ENCODE data around the gene SUCO.
A peak's percentile ranks its signal among the peaks of the same experiment; 100 is the strongest.
"Not testable (repeated sequence)": the region's sequence is repeated elsewhere in the genome, so short reads cannot be mapped to it uniquely, and the experiment has no call there.

SUCO gene

DNA sequence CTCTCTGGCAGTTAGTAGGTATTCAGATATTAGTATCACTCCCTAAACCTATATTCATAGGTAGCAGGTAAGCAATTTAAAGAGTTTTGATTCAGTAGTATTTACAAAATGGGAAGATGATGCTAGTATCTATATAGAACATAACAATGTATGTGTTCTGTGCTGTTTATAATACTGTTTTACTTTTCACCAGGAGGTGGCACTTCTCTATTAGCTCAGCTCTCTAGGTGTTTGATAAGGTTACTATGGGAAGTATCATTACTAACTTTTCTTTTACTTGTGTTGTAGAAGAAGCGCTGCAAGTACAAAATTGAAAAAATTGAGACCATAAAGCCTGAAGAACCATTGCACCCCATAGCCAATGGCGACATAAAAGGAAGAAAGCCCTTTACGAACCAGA, 76.6 kb downstream of the SUCO start:
- H3K36me3 Mint-ChIP-seq (ENCODE audit: insufficient read depth): peaks cover 19% of the 10 kb centered on the region
- H3K4me1 Mint-ChIP-seq (ENCODE audit: low read depth in 2 of 2): peaks cover 5 to 10% of the 10 kb centered on the region in 2 donors
- H3K9me3 Mint-ChIP-seq: no peaks in the 10 kb centered on the region
- no peaks in the 10 kb centered on the region for H3K27me3 Mint-ChIP-seq
- no peak overlapping the region for H3K4me3 Mint-ChIP-seq
- peak; percentile 88 for ATAC-seq (replicated peaks)
- DNase-seq: no peak
- H3K27ac Mint-ChIP-seq: peak overlapping the region in 1 of 2 donors; percentile 55

DNA sequence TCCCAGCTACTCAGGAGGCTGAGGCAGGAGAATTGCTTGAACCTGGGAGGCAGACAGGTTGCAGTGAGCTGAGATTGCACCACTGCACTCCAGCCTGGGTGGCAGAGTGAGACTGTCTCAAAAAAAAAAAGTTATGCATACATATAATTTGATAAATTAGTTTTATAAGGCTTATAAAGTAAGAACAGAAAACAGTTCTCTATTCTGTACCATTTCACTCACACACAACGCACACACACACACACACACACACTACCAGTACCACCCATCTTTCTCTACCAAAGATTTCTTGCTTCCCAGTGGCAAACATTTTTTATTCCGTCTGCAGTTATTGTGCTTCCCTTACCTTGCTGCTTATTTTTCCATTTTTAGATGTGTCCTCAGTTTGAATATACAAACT, 79.5 kb downstream of the SUCO start:
- Mint-ChIP-seq H3K4me3 (no peak overlapping the region), H3K4me1 (ENCODE audit: low read depth in 2 of 2) (peaks cover 5 to 8% of the 10 kb centered on the region in 2 donors), H3K9me3 (no peaks in the 10 kb centered on the region), H3K27me3 (no peaks in the 10 kb centered on the region), H3K27ac (no peak overlapping the region), H3K36me3 (ENCODE audit: insufficient read depth) (peaks cover 16% of the 10 kb centered on the region)
- DNase-seq: no peak
- no peak for ATAC-seq (replicated peaks)

DNA sequence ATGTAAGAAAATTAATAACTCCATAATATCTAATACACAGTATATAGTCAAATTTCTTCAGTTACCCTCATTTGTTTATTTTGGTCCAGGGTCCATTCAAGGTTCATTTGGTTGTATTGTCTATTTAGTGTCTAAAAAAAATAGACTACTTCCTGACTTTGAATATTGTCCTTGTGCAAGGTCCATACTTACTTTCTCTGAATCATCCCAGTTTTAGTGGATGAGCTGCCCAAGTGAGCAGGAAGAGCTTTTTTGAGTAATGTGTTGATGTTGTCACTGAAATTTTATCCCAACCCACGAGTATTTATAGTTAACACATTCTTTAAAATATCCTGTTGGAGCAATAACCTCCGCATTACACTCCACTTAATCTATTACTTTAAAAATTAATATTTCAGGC, 80.3 kb downstream of the SUCO start:
- no peak for DNase-seq
- no peak for ATAC-seq (replicated peaks)
- H3K27ac Mint-ChIP-seq: no peak overlapping the region
- no peaks in the 10 kb centered on the region for H3K27me3 Mint-ChIP-seq
- H3K4me3 Mint-ChIP-seq: no peak overlapping the region
- peaks cover 5 to 8% of the 10 kb centered on the region in 2 donors for H3K4me1 Mint-ChIP-seq (ENCODE audit: low read depth in 2 of 2)
- peaks cover 16% of the 10 kb centered on the region for H3K36me3 Mint-ChIP-seq (ENCODE audit: insufficient read depth)
- H3K9me3 Mint-ChIP-seq: no peaks in the 10 kb centered on the region

DNA sequence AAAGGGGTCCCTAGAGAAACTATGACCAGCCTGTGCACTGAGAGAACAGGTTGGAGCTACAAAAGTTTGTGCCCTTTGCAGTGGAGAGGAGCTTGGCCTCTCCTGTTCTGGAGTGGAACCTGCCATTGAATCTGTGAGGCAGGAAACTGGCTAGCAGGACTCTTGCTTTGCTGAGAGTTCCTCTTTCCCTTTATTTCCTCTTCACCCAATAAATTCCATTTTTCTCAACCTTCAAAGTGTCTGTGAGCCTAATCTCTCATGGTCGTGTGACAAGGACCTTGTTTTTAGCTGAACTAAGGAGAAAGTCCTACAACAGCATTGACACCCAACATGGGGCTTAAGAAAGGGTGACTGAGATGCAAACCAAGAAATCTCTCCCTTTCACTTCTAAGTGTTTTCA, 83.2 kb downstream of the SUCO start:
- H3K27me3 Mint-ChIP-seq: no peaks in the 10 kb centered on the region
- no peak for ATAC-seq (replicated peaks)
- no peak for DNase-seq
- H3K9me3 Mint-ChIP-seq: peaks cover 3 to 9% of the 10 kb centered on the region in 2 donors
- peaks cover 7% of the 10 kb centered on the region for H3K36me3 Mint-ChIP-seq (ENCODE audit: insufficient read depth)
- H3K27ac Mint-ChIP-seq: no peak overlapping the region
- peaks cover 5 to 7% of the 10 kb centered on the region in 2 donors for H3K4me1 Mint-ChIP-seq (ENCODE audit: low read depth in 2 of 2)
- H3K4me3 Mint-ChIP-seq: no peak overlapping the region

DNA sequence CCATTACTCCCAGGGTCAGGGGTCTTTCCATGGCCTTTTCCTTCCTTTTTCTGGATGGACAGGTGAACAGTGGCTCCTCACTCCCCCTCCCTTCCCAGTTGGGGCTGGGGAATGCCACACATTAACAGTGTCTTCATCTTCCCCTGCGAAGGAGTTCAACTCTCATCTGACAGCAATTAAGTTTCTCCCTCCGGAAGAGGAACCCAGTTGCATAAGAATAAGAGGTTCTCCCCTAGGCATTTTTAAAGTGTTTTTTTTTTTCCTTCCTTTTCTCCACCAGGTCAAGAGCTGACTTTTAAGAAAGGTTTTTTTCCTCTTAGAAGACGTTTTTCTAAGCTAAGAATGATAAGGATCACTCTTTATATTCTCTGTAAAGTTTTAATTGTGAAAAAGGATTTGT, 83.7 kb downstream of the SUCO start:
- Mint-ChIP-seq H3K27ac (no peak overlapping the region), H3K36me3 (ENCODE audit: insufficient read depth) (peaks cover 3% of the 10 kb centered on the region), H3K9me3 (peaks cover 3 to 13% of the 10 kb centered on the region in 2 donors), H3K4me3 (no peak overlapping the region), H3K4me1 (ENCODE audit: low read depth in 2 of 2) (peaks cover 5 to 7% of the 10 kb centered on the region in 2 donors), H3K27me3 (no peaks in the 10 kb centered on the region)
- DNase-seq: no peak
- no peak for ATAC-seq (replicated peaks)

DNA sequence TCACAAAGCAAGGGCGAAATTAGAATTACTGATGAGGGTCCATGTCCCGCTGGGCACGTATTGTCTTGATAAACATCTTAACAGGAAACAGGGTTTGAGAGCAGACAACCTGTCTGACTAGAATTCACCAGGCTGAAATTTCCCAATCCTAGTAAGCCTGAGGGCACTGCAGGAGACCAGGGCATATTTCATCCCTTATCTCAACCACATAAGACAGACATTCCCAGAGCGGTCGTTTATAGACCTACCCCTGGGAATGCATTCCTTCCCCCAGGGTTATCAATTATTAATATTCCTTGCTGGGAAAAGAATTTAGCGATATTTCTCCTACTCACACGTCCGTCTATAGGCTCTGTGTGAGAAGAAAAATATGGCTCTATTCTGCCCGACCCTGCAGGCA, 87.7 kb downstream of the SUCO start:
- H3K4me3 Mint-ChIP-seq; ATAC-seq (replicated peaks): not testable (repeated sequence)

DNA sequence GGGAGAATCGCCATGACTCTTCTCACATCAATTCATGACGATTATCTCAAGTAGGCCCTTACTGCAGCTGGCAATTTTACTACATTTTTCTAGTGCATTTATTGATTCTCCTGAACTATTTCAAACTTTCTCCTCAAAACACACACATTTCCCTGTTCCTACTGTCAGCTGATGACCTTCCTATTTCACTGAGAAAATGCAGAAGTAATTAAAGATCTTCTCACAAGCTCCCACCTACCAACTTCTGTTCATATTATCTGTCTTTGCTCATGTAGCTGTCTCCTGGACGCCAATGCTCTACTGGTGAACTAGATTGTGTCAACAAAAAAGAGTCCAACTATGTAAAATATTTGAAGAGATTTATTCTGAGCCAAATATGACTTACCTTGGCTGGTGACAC, 89.6 kb downstream of the SUCO start:
- peaks cover 7 to 18% of the 10 kb centered on the region in 2 donors for H3K4me1 Mint-ChIP-seq (ENCODE audit: low read depth in 2 of 2)
- no peaks in the 10 kb centered on the region for H3K27me3 Mint-ChIP-seq
- ATAC-seq (replicated peaks): no peak
- H3K9me3 Mint-ChIP-seq: peaks cover 5 to 14% of the 10 kb centered on the region in 2 donors
- no peak overlapping the region for H3K4me3 Mint-ChIP-seq
- H3K36me3 Mint-ChIP-seq (ENCODE audit: insufficient read depth): peaks cover 3% of the 10 kb centered on the region
- no peak for DNase-seq
- H3K27ac Mint-ChIP-seq: no peak overlapping the region

More for the DNA sequence above, 87.7 kb downstream of the SUCO start:
- peaks cover 5 to 14% of the 10 kb centered on the region in 2 donors for H3K9me3 Mint-ChIP-seq
- not testable (repeated sequence) for DNase-seq; H3K36me3 Mint-ChIP-seq (ENCODE audit: insufficient read depth); H3K4me1 Mint-ChIP-seq (ENCODE audit: low read depth in 2 of 2); H3K27me3 Mint-ChIP-seq; H3K27ac Mint-ChIP-seq

DNA sequence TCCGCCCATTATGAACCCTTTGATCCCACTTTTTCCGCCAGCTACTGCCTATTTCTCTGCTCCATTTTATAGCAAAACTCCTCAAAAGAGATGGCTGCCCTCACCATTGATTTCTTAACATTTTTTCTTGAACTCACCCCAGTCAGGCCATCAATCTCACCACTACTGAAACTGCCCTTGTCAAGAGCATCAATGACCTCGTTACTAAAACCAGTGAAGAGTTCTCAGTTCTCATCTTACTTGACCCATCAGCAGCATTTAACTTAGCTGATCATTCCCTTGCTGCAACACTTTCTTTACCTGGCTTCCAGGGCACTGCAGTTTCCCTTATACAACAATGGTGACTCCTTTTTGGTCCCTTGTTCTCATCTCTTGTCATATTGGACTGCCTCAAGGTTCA, 90.8 kb downstream of the SUCO start:
- peaks cover 5 to 14% of the 10 kb centered on the region in 2 donors for H3K9me3 Mint-ChIP-seq
- no peak overlapping the region for H3K27ac Mint-ChIP-seq
- peaks cover 15 to 27% of the 10 kb centered on the region in 2 donors for H3K4me1 Mint-ChIP-seq (ENCODE audit: low read depth in 2 of 2)
- H3K4me3 Mint-ChIP-seq: no peak overlapping the region
- ATAC-seq (replicated peaks) (no peak), DNase-seq (no peak)
- no peaks in the 10 kb centered on the region for H3K27me3 Mint-ChIP-seq
- peaks cover 3% of the 10 kb centered on the region for H3K36me3 Mint-ChIP-seq (ENCODE audit: insufficient read depth)

DNA sequence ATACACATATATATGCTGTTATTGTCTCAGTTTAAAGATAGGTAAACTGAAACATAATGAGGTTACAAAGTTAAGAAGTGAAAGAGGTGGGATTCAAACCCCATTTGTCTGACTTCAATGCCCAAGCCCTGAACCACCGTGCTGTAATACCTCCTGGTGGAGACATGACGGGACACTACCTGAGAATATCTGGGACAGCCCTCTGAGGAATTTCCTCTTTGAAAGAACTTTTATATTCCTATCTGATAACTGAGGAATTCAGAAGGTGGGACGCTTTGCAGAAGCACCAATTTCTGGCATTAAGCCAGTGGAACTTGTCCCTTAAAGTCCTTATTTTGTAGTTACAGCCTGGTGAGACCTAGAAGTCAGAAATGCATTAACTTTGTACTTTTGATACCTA, 93.9 kb downstream of the SUCO start:
- no peak for DNase-seq
- peaks cover 17 to 28% of the 10 kb centered on the region in 2 donors for H3K4me1 Mint-ChIP-seq (ENCODE audit: low read depth in 2 of 2)
- no peak overlapping the region for H3K27ac Mint-ChIP-seq
- no peaks in the 10 kb centered on the region for H3K36me3 Mint-ChIP-seq (ENCODE audit: insufficient read depth)
- H3K4me3 Mint-ChIP-seq: no peak overlapping the region
- no peak for ATAC-seq (replicated peaks)
- H3K27me3 Mint-ChIP-seq: no peaks in the 10 kb centered on the region
- peaks cover 0 to 2% of the 10 kb centered on the region in 2 donors for H3K9me3 Mint-ChIP-seq

DNA sequence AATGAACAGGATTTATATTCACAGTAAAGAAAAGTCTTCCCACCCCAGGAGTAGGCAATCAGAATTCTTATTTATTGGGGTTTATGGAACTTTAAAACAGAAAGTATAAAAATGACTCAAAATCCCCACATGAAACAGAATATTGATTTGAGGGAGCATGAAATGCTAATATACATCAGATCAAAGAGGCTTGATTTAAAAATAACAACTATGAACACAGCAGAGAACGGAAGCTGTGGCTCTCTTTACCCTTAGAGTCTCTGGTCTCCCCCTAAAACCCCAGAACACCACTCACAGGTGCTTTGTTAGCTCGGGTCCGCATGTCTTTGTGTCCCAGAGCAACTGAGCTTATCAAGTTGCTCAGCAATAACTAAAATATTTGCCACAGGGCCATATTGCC, 94.8 kb downstream of the SUCO start:
- Mint-ChIP-seq H3K9me3 (no peaks in the 10 kb centered on the region), H3K4me3 (peak overlapping the region; percentile 5 to 58), H3K4me1 (ENCODE audit: low read depth in 2 of 2) (peaks cover 17 to 31% of the 10 kb centered on the region in 2 donors), H3K36me3 (ENCODE audit: insufficient read depth) (no peaks in the 10 kb centered on the region), H3K27ac (peak overlapping the region in 1 of 2 donors; percentile 65), H3K27me3 (no peaks in the 10 kb centered on the region)
- DNase-seq (peak in 1 of 3 experiments; percentile 9), ATAC-seq (replicated peaks) (peak; percentile 80)

DNA sequence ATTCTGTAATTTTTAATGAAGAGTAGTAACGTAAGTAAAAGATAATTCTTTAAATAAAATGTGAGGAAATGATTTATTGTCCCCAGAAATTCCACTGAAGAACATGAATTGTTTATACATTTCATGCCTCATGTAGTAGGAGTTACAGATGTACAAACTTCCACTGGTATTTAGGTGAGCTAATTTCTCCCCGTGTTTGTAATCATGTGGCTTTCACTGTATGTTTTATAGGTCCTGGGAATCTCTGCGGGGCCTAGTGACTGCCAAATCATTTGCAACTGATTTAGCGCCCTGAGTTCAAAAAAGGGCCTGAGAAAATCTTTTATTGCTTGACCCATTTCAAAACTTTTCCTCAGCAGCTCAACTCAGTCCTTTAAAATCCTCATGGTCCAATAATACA, 95.5 kb downstream of the SUCO start:
- Mint-ChIP-seq H3K4me3 (peak overlapping the region in 1 of 2 donors; percentile 58), H3K4me1 (ENCODE audit: low read depth in 2 of 2) (peaks cover 17 to 31% of the 10 kb centered on the region in 2 donors)

DNA sequence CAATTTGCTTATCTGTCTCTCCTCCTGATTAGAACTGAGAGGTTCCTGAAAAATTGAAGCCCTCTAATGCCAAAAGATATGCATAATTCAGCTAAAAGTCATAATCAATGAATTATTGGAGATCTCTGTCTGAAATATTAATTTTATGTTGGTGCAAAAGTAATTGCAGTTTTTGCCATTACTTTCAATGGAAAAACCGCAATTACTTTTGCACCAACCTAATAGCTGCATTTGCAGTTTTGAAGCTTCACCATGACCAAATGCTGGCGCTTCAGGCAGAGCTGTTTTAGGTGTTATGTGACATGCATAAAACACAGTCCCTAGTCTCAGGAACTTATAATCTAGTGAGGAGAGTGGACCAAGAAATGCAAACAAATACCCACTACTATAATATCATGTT, 96.2 kb downstream of the SUCO start:
- H3K27ac Mint-ChIP-seq: peak overlapping the region; percentile 44 to 80

More for the DNA sequence above, 95.5 kb downstream of the SUCO start:
- Mint-ChIP-seq H3K9me3 (no peaks in the 10 kb centered on the region), H3K27ac (no peak overlapping the region), H3K27me3 (no peaks in the 10 kb centered on the region), H3K36me3 (ENCODE audit: insufficient read depth) (no peaks in the 10 kb centered on the region)
- ATAC-seq (replicated peaks) (no peak), DNase-seq (no peak)

DNA sequence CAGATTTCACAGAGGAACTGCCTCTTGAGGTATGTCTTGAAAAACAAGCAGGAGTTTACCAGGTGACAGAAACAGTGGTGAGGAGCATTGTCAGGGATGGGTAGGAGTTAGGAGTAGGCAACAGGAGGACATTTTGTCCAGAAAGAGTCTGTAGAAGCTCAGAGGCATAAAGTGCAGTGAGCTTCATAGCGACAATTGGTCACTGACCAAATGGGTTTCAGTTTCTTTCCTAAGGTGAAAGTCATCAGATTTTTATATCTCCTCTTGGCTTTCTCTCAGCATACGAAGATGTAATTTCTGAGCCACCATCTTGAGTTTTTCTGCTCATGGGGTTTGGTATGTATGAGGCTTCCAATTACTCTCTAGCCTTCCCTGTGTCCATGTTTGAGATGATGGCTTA, 96.7 kb downstream of the SUCO start:
- DNase-seq (no peak), ATAC-seq (replicated peaks) (no peak)
- H3K36me3 Mint-ChIP-seq (ENCODE audit: insufficient read depth): no peaks in the 10 kb centered on the region
- H3K4me1 Mint-ChIP-seq (ENCODE audit: low read depth in 2 of 2): peaks cover 17 to 31% of the 10 kb centered on the region in 2 donors
- no peaks in the 10 kb centered on the region for H3K27me3 Mint-ChIP-seq
- no peaks in the 10 kb centered on the region for H3K9me3 Mint-ChIP-seq
- H3K27ac Mint-ChIP-seq: peak overlapping the region; percentile 44 to 47
- H3K4me3 Mint-ChIP-seq: peak overlapping the region in 1 of 2 donors; percentile 18

More for the DNA sequence above, 96.2 kb downstream of the SUCO start:
- DNase-seq: no peak
- Mint-ChIP-seq H3K27me3 (no peaks in the 10 kb centered on the region), H3K36me3 (ENCODE audit: insufficient read depth) (no peaks in the 10 kb centered on the region), H3K9me3 (no peaks in the 10 kb centered on the region), H3K4me1 (ENCODE audit: low read depth in 2 of 2) (peaks cover 17 to 31% of the 10 kb centered on the region in 2 donors), H3K4me3 (peak overlapping the region in 1 of 2 donors; percentile 18)
- ATAC-seq (replicated peaks): no peak

DNA sequence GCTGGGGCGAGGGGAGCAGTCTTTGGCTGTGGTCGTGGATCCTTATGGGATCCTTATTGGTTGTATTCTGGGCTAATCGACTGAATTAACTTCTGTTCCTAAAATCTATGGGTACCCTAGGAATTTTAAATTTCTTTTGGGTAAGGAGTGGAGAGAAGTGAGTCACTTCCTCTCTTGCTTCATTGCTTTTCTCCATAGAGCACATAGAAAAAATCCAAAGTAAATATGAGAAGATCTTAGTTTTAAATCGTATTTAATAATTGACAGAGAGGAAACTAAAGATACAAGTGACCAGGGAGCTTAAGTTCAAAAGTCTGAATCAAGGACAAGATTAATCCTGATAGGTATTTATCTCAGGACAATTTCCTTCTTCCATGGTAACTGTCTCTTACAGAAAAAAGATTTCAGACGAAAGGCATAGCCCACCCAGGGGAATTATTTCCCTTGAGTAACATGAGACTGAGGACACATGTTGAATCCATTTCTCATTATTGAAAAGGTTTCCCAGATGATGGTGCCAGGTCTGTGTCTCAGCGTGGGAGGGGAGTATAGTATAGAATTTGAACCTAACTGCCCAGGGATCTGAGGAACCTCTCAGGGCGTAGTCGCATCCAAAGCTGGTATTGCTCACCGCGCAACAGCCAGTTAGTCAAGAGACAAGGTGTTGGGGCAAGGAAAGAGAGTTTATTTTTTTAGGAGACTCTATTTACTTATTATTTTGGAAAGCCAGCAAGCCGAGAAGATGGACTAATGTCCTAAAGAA, 97.3 kb downstream of the SUCO start:
- DNase-seq: no peak
- no peaks in the 10 kb centered on the region for H3K36me3 Mint-ChIP-seq (ENCODE audit: insufficient read depth)
- peak overlapping the region; percentile 44 to 47 for H3K27ac Mint-ChIP-seq
- no peaks in the 10 kb centered on the region for H3K9me3 Mint-ChIP-seq
- H3K27me3 Mint-ChIP-seq: no peaks in the 10 kb centered on the region
- ATAC-seq (replicated peaks): no peak
- H3K4me3 Mint-ChIP-seq: peak overlapping the region in 1 of 2 donors; percentile 18
- H3K4me1 Mint-ChIP-seq (ENCODE audit: low read depth in 2 of 2): peaks cover 17 to 31% of the 10 kb centered on the region in 2 donors

Measured in effector memory CD8-positive, alpha-beta T cell (primary cell).